HG03066 (cell line): ENCODE measurements around the gene SH2D6.
"Not testable (repeated sequence)": the region's sequence is repeated elsewhere in the genome, so short reads cannot be mapped to it uniquely, and the experiment has no call there.

Experiments used
- ATAC-seq: cut with Tn5 transposase; IDR thresholded peaks from one replicate; pipeline ENCODE4 v1.9.1; 2021; ENCODE audit warnings: low read depth; ENCODE audit not compliant: unreplicated experiment

The SH2D6 gene

DNA sequence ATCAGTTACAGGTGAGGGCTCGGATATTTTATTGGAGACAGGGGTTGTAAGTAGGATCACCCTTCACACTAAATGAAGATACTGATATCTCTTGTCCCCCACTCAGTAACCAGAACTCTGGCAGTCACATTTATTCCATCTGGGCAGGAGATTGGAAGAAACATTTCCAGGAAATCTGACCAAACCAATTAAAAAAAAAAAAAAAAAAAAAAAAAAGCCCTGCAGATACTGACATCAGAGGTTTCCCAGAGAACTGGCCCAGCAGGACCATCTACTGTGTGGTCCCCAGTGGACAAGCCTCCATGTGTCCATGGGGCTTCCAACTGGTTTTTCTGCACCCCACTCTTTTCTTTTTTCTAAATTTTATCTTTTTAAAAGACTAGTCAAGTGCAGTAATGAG lies 41.3 kb downstream of the SH2D6 start:
- ATAC-seq = no peak

DNA sequence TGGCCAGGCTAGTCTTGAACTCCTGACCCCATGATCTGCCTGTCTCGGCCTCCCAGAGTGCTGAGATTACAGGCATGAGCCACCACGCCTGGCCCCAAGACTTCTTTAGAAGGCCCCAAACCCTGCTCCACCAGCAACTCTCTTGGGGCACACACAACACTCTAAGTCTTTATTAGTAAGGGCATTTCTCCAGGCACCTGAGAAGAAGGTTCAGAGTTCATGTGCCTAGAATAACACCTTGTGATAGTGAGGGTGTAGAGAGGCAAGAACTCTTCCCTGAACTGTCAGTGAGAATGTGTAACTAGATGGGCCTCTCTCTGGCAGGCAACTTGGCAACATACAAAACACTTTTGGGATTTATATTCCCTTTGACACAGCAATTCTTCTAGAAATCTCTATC lies 43.8 kb downstream of the SH2D6 start:
- ATAC-seq = no peak

DNA sequence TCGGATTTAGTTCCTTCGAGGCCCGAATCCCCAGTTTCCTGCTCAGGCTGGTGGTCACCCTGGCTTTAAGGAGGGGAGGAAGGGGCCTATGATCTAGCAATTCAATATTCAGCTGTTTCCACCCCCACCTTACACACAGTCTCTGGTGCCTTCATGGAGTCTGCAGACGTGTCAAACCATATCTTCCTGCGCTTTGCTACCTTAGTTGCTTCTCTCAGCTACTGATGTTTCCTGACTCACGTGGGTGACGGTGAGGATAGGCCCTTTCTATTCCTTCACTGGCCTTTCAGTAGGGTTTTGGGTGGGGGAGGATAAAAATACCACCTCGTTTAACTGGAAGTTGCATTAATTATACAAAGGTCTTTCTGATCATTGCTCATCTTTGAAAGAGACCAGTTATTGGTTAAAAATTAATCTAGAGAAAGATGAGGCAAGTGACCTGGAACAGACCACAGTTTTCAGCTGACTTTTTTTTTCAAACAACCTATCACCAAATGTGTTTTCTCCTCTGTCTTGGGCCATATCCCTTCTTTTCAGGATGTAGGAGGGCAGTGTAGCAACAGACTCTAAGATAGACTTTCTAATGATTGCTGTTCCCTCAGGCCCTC lies 49.7 kb downstream of the SH2D6 start:
- no peak for ATAC-seq

DNA sequence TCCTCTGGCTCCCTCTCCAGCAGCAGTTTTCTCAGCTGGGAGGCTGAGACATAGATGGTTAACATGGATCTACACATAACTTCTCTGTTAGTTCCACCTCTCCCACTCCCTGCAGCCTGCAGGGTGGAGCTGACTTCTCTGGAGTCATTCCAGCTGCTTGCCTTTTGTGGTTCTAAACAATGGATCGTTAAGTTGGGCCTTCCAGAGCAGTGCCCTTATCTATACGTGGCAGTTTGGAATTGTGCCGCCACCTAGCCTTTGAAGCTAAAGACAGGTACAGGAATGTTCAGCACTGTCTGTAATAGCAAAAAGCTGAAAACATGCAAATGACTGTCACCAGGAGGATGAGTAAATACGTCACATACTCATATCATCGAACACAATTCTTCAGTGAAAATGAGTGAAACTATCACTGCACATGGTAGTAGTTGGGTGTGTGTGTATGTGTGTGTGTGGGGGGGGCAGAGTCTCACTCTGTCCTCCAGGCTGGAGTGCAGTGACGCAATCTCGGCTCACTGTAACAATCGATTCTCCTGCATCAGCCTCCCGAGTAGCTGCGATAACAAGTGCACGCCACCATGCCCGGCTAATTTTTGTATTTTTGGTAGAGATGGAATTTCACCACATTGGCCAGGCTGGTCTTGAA lies 50.3 kb downstream of the SH2D6 start:
- ATAC-seq = no peak

- ATAC-seq = no peak
These were observed 52.6 kb downstream of the SH2D6 start for GRCh38 chr2:85470850-85471800.

GRCh38 chr2:85472261-85472660 lies 53.7 kb downstream of the SH2D6 start:
- no peak for ATAC-seq

DNA sequence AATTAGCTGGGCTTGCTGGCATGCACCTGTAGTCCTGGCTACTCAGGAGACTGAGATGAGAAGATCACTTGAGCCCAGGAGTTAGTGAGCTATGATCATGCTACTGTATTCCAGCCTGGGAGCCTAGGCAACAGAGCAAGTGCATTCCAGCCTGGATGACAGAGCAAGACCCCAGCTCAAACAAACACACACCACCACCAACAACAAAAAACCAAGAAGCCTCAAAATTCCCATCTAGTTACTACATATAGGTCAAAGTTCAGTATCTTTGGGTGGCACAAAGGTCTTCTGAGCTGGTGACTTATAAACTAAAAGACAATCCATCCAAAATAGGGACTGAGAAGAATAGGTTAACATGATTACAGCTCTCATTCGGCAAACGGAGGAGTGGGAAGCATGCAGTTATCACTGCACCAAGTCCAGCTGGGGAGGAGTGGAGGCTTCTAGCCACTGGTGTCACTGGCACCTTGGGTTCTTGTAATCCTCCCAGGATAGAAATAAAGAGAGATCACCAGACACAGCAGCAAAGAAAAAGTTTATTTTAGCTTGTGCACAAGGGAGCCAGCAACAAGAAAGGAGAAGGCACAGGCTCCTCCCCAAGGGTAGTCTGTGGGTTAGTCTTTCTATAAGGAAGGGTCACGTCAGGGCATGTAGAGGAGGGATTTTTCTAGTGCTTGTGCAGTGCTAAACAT lies 57.4 kb downstream of the SH2D6 start:
- no peak for ATAC-seq

GRCh38 chr2:85476624-85477023 lies 58.1 kb downstream of the SH2D6 start:
- no peak for ATAC-seq

DNA sequence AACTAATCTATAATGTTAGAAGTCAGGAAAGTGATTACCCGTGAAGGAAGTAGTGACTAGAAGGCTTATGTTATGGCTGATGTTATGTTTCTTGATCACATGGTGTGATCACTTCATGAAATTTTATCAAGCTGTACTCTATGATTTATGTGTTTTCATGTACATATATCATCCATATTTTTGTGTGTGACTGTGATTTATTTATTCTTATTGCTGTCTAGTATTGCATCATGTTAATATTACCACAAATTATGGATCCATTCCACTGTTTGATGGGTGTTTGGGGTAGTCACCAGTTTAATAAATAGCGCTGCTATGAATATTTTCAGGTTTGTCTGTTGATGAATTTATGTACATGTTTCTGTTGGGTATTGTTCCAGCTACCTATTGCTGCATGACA lies 59.4 kb downstream of the SH2D6 start:
- ATAC-seq = no peak

DNA sequence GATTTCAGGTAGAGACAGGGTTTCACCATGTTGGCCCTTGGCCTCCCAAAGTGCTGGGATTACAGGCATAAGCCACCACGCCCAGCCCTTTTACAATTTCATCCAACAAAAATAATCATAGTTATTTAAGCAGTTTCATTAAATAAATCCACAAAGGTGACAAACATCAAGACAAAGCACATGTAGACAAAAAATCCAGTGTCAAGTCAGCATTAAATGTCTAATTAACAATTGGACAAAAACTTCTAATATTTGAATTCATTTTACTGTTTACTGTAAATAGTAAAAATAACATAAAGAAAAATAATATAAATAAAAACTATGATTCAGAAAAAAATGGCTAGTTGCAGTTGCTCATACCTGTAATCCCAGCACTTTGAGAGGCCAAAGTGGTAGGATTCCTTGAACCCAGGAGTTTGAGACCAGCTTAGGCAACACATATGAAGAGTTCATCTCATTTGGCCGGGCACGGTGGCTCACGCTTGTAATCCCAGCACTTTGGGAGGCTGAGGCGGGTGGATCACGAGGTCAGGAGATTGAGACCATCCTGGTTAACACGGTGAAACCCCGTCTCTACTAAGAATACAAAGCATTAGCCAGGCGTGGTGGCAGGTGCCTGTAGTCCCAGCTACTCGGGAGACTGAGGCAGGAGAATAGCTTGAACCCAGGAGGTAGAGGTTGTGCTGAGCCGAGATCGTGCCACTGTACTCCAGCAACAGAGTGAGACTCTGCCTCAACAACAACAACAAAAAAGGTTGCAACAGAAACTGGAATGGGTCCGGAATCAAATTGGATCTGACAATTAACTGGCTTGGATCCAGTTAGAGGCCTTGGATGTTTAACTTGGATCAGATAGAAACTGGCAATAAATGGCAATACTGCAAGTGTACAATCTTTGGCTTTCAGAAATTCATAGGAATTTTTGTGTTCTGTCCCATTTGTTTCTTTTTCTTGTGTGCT lies 63.6 kb downstream of the SH2D6 start:
- no peak for ATAC-seq

- ATAC-seq = not testable (repeated sequence)
These were observed 66.1 kb downstream of the SH2D6 start for GRCh38 chr2:85484615-85485014.

DNA sequence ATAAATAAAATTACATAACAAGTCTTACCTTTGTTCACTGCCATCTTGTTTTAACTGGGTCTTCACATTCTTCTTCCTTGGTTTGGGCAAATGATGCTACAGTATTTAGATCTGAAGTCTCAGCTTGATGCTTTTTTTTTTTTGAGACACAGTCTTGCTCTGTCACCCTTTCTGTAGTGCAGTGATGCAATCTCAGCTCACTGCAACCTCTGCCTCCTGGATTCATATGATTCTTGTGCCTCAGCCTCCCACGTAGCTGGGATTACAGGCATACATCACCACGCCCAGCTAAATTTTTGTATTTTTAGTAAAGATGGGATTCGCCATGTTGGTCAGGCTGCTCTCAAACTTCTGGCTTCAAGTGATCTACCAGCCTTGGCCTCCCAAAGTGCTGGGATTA lies 67.3 kb downstream of the SH2D6 start:
- ATAC-seq = no peak
